ENCODE data around the gene RAMP1.
"Not testable (repeated sequence)": the region's sequence is repeated elsewhere in the genome, so short reads cannot be mapped to it uniquely, and the experiment has no call there.

Gene RAMP1

DNA sequence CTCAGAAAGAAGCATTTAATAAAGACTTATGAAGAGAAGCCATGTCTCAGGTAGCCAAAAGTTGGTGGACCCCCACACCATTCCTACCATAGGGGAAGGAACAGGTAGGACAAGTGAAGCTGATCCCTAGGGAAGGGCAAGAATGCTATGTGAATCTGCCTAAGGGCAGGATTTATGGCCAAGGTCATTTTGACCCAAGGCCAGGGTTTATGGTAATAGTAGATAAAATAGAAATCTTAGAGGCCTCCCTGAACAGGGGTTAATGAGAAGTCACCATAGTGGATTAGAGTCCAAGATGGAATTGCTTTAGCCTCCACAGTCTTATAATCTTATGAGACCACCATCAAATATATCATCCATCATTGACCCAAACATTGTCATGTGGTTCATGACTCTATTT is 81.4 kb downstream of the RAMP1 start:
- Mint-ChIP-seq H3K36me3 (ENCODE audit: low read depth) (peaks cover 32% of the 10 kb centered on the region), H3K4me3 (no peak overlapping the region), H3K27ac (peak overlapping the region; percentile 95), H3K9me3 (peaks cover 26% of the 10 kb centered on the region), H3K4me1 (ENCODE audit: low read depth) (peaks cover 38% of the 10 kb centered on the region), H3K27me3 (ENCODE audit: low read depth) (no peaks in the 10 kb centered on the region)
- no peak for DNase-seq (ENCODE audit: low spot score)

DNA sequence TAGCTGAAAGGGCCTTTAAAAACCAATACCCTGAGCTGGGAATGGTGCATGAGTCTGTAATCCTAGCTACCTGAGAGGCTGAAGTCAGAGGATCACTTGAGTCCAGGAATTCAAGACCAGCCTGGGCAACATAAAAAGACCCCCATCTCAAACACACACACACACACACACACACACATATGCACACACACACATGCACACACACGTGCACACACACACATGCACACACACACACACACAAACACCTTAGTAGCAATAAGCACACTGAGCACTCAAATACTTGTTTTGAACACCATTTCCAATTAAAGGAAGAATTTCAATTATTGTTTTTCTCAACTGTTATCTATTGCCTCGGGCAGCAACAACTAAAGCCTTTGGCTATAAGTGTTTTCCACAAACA is 81.8 kb downstream of the RAMP1 start:
- DNase-seq (ENCODE audit: low spot score): no peak
- peaks cover 40% of the 10 kb centered on the region for H3K4me1 Mint-ChIP-seq (ENCODE audit: low read depth)
- H3K27me3 Mint-ChIP-seq (ENCODE audit: low read depth): no peaks in the 10 kb centered on the region
- H3K27ac Mint-ChIP-seq: peak overlapping the region; percentile 95
- H3K9me3 Mint-ChIP-seq: peaks cover 31% of the 10 kb centered on the region
- peak overlapping the region; percentile 74 for H3K4me3 Mint-ChIP-seq
- H3K36me3 Mint-ChIP-seq (ENCODE audit: low read depth): peaks cover 34% of the 10 kb centered on the region

DNA sequence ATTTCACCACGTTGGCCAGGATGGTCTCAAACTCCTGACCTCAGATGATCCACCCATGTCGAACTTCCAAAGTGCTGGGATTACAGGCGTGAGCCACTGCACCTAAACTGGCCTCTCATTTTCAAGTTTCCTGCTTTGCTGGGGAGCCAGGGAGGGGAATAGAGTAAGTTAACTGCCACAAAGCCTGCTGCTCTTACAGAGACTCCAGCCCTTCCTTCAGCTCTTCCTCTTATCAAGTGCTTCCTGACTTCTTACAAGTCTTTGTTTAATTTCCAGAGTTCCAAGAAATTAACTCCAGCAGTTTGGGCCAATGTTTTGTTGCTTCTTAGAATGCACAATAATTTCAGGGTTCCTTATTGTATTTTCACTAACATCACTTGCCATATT is 83.1 kb downstream of the RAMP1 start:
- Mint-ChIP-seq H3K36me3 (ENCODE audit: low read depth) (peaks cover 42% of the 10 kb centered on the region), H3K4me3 (peak overlapping the region; percentile 74), H3K4me1 (ENCODE audit: low read depth) (peaks cover 47% of the 10 kb centered on the region), H3K9me3 (peaks cover 43% of the 10 kb centered on the region), H3K27ac (peak overlapping the region; percentile 95), H3K27me3 (ENCODE audit: low read depth) (no peaks in the 10 kb centered on the region)
- DNase-seq (ENCODE audit: low spot score): no peak

DNA sequence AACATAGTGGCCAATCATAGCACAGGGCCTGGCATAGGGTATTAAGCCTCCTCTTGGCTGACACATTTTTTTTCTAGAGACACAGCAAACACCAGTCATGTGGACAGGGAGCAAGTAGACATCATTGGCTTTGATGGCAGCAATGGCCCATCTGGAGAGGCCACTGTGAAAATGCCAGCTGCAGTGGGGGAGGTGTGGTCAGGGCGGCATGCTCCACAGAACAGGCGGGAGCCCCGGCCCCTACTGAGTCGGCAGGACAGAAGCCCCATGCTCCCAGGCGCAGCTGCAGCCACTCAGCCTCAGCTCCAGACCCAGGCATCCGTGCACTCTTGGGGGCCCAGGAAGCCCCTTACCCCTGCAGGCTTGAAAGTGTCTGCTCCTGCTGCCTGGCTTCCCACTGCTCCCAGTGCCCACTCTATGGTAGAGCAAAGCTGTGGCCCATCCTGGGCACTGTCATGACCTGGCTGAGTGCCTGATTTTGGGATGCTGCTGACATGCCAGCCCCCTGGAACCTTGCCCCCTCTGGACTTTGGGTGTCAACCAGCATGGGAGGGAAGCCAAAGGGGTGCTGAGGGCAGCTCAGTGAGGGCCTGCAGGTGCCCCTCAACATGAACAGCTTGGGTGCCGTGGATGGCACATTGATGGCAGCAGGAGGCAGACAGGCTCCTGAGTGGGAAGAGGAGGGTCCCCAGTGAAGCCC is 84.1 kb downstream of the RAMP1 start:
- no peak for DNase-seq (ENCODE audit: low spot score)
- H3K4me3 Mint-ChIP-seq: no peak overlapping the region
- peak overlapping the region; percentile 95 for H3K27ac Mint-ChIP-seq
- H3K4me1 Mint-ChIP-seq (ENCODE audit: low read depth): peaks cover 47% of the 10 kb centered on the region
- peaks cover 44% of the 10 kb centered on the region for H3K9me3 Mint-ChIP-seq
- H3K36me3 Mint-ChIP-seq (ENCODE audit: low read depth): peaks cover 42% of the 10 kb centered on the region
- H3K27me3 Mint-ChIP-seq (ENCODE audit: low read depth): no peaks in the 10 kb centered on the region

DNA sequence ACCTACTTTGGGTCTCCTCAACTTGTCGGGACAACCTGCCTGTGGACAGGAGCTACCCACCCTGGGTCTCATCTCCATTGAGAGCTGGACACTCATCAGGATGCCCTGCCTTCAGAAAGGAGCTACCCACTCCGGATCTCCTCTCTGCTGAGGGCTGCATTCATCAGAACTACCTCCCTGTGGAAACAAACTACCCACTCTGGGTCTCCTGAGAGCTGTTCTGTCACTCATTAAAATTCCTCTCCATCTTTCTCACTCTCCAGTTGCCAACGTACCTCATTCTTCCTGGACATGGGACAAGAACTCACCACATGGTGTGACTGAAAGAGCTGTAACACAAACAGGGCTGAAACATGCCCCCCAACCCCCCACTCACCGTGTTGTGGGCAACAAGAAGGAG is 84.9 kb downstream of the RAMP1 start:
- Mint-ChIP-seq H3K27ac (peak overlapping the region; percentile 38), H3K27me3 (ENCODE audit: low read depth) (no peaks in the 10 kb centered on the region), H3K4me1 (ENCODE audit: low read depth) (peaks cover 47% of the 10 kb centered on the region), H3K36me3 (ENCODE audit: low read depth) (peaks cover 42% of the 10 kb centered on the region), H3K4me3 (peak overlapping the region; percentile 16), H3K9me3 (peaks cover 44% of the 10 kb centered on the region)
- no peak for DNase-seq (ENCODE audit: low spot score)

DNA sequence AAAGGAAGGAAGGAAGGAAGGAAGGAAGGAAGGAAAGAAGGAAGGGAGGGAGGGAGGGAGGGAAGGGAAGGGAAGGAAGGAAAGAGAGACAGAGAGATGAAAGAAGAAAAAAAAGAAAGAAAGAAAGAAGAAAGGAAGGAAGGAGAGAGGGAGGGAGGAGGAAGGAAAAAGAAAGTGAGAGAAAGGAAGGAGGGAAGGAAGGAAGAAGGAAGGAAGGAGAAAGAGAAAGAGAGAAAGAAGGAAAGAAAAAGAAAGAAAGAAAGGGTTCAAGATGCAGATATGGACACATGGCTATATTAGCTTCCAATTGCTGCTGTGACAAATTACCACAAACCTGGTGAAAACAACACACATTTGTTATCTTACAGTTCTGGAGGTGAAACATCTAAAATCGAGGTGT is 87.0 kb downstream of the RAMP1 start:
- no peaks in the 10 kb centered on the region for H3K27me3 Mint-ChIP-seq (ENCODE audit: low read depth)
- H3K36me3 Mint-ChIP-seq (ENCODE audit: low read depth): peaks cover 36% of the 10 kb centered on the region
- peaks cover 44% of the 10 kb centered on the region for H3K9me3 Mint-ChIP-seq
- H3K4me1 Mint-ChIP-seq (ENCODE audit: low read depth): peaks cover 33% of the 10 kb centered on the region
- H3K4me3 Mint-ChIP-seq: peak overlapping the region; percentile 42
- peak overlapping the region; percentile 86 for H3K27ac Mint-ChIP-seq
- DNase-seq (ENCODE audit: low spot score): no peak

DNA sequence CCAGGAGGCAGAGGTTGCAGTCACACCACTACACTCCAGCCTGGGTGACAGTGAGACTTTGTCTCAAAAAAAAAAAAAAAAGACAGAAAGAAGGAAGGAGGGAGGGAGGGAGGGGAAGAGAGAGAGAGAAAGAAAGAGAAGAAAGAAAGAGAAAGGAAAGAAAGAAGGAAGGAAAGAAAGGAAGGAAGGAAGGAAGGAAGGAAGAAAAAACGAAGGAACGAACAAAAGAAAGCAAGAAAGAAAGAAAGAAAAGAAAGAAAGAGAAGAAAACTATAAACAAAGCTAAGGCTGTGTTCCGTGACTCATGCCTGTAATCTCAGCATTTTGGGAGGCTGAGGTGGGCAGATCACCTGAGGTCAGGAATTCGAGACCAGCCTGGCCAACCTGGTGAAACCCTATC is 91.9 kb downstream of the RAMP1 start:
- H3K27me3 Mint-ChIP-seq (ENCODE audit: low read depth): peaks cover 14% of the 10 kb centered on the region
- peaks cover 17% of the 10 kb centered on the region for H3K4me1 Mint-ChIP-seq (ENCODE audit: low read depth)
- not testable (repeated sequence) for H3K27ac Mint-ChIP-seq; H3K36me3 Mint-ChIP-seq (ENCODE audit: low read depth); H3K4me3 Mint-ChIP-seq; DNase-seq (ENCODE audit: low spot score)
- H3K9me3 Mint-ChIP-seq: peaks cover 13% of the 10 kb centered on the region

DNA sequence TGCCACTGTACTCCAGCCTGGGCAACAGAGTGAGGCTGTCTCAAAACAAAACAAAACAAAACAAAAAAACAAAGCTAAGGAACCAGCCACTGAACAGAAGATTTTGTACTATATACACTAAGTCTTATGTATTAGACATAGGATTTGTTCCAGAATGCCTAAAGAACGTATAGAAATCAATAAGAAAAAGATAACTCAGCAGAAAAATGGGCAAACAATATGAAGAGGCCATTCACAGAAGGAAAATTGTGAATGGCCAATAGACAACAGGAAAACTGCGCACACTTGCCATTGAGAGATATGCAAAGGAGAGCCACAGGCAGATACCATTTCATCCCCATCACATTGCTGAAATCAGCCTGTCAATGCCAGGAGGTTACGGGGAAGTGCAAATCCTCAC is 92.5 kb downstream of the RAMP1 start:
- Mint-ChIP-seq H3K27me3 (ENCODE audit: low read depth) (peaks cover 16% of the 10 kb centered on the region), H3K36me3 (ENCODE audit: low read depth) (peaks cover 6% of the 10 kb centered on the region), H3K9me3 (peaks cover 8% of the 10 kb centered on the region), H3K27ac (no peak overlapping the region), H3K4me1 (ENCODE audit: low read depth) (peaks cover 16% of the 10 kb centered on the region), H3K4me3 (no peak overlapping the region)
- DNase-seq (ENCODE audit: low spot score): no peak

DNA sequence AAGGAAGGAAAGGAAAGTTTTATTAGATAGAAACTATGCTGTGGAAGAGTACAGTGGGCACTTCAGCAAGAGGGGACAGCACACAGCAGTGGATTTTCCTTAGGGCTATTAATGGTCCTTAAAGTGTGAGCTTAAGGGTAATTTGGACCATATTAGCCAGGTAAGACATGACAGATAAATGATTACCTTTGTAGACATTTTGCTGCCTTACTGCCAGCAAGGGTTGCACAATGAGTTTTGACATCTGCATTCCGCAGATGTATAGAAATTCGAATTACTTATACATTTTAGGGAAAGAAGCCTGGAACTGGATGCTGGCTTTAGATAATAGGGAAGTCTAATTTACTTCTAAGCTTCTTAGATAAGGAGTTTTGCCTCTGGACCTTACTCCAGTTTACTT is 93.4 kb downstream of the RAMP1 start:
- Mint-ChIP-seq H3K36me3 (ENCODE audit: low read depth) (no peaks in the 10 kb centered on the region), H3K4me1 (ENCODE audit: low read depth) (peaks cover 17% of the 10 kb centered on the region), H3K27me3 (ENCODE audit: low read depth) (peaks cover 26% of the 10 kb centered on the region), H3K27ac (no peak overlapping the region), H3K9me3 (no peaks in the 10 kb centered on the region), H3K4me3 (no peak overlapping the region)
- no peak for DNase-seq (ENCODE audit: low spot score)

DNA sequence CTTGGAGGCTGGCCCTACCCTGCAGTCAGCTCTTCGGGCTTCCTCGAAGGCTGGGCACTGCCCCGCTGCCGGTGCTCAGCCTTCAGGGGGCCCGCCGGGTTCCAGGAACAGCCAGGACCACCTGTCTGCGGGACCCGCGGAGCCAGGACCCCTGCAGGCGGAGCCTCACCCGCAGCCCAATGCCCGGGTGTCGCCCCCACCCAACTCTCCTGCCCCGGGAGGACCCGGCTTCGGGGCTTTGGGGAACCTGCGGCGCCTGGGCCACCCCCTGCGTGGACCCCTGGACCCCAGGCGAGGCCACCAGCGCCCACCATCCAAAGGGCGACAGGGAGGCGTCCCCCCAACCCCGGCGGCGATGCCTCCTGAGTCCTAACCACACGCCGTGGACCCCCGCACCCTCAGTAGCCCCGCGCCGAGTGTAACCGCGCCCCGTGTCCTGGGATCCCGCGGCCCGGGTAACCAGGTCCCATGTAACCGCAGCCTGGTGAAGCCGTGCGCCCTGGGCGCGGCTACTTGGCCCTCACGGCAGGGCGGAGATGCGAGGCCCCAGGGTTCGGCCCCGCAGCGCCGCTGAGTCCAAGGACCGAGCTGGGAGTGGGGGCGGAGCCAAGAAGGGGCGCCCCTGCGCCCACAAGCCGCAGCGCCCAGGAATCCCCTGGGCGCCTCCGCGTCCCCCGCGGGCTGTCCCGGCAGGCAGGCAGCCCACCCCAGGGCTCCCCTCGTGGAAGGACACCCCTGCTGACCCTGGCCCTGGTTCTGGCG is 96.4 kb downstream of the RAMP1 start:
- no peak for DNase-seq (ENCODE audit: low spot score)
- Mint-ChIP-seq H3K4me3 (no peak overlapping the region), H3K36me3 (ENCODE audit: low read depth) (no peaks in the 10 kb centered on the region)

DNA sequence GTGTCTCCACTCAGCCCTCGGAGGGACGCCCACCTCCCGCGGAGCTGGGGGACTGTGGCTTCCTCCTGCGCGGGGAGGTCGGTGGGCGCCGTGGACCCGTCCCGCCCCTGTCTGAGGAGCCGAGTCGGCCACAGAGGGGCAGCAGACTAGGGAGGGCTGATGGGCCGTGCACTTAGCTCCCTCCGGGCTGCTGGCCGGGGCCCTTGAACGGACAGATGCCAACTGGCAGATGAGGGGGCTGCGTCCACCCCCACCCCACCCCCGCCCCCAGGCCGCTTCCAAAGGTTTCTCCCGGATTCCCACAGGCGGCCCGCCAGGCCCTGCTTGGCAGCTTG is 96.9 kb downstream of the RAMP1 start:
- no peaks in the 10 kb centered on the region for H3K9me3 Mint-ChIP-seq
- H3K36me3 Mint-ChIP-seq (ENCODE audit: low read depth): no peaks in the 10 kb centered on the region
- no peak overlapping the region for H3K4me3 Mint-ChIP-seq
- peaks cover 33% of the 10 kb centered on the region for H3K27me3 Mint-ChIP-seq (ENCODE audit: low read depth)
- H3K4me1 Mint-ChIP-seq (ENCODE audit: low read depth): peaks cover 15% of the 10 kb centered on the region
- no peak for DNase-seq (ENCODE audit: low spot score)
- H3K27ac Mint-ChIP-seq: no peak overlapping the region

More for the DNA sequence above, 96.4 kb downstream of the RAMP1 start:
- peaks cover 33% of the 10 kb centered on the region for H3K27me3 Mint-ChIP-seq (ENCODE audit: low read depth)
- no peaks in the 10 kb centered on the region for H3K9me3 Mint-ChIP-seq
- no peak overlapping the region for H3K27ac Mint-ChIP-seq
- H3K4me1 Mint-ChIP-seq (ENCODE audit: low read depth): peaks cover 15% of the 10 kb centered on the region

DNA sequence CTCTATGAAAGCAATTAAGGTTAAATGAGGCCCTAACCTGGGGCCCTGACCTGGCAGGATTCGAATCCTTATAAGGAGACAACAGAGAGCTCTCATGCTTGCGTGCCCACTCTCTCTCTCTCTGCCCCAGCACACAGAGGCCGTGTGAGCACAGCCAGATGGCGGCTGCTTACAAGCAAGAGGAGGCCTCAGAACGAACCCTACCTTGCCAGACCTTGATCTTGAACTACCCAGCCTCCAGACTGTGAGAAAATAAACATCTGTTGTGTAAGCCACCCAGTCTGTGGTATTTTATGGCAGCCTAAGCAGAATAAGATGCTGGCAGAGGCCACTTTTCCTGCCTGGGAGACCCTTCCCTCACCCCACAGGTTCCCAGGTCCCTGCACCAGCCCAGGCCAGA is 102.2 kb downstream of the RAMP1 start:
- Mint-ChIP-seq H3K4me1 (ENCODE audit: low read depth) (peaks cover 9% of the 10 kb centered on the region), H3K4me3 (no peak overlapping the region), H3K9me3 (peaks cover 20% of the 10 kb centered on the region), H3K36me3 (ENCODE audit: low read depth) (peaks cover 9% of the 10 kb centered on the region), H3K27ac (no peak overlapping the region), H3K27me3 (ENCODE audit: low read depth) (peaks cover 19% of the 10 kb centered on the region)
- DNase-seq (ENCODE audit: low spot score): no peak

Data from T-helper 2 cell treated with Interferon-gamma antibody and Interleukin-4, amounts not matched to agents 5 μg/mL and 100 μg/mL, for 36 hours (primary cell).